GM18861 (cell line): ENCODE results near the gene TOB1.
"Not testable (repeated sequence)": the region's sequence is repeated elsewhere in the genome, so short reads cannot be mapped to it uniquely, and the experiment has no call there.

ENCODE experiments used
- ATAC-seq: cut with Tn5 transposase; IDR thresholded peaks from one replicate; pipeline ENCODE4 v1.9.1; 2021; ENCODE audit not compliant: unreplicated experiment

Gene TOB1

DNA sequence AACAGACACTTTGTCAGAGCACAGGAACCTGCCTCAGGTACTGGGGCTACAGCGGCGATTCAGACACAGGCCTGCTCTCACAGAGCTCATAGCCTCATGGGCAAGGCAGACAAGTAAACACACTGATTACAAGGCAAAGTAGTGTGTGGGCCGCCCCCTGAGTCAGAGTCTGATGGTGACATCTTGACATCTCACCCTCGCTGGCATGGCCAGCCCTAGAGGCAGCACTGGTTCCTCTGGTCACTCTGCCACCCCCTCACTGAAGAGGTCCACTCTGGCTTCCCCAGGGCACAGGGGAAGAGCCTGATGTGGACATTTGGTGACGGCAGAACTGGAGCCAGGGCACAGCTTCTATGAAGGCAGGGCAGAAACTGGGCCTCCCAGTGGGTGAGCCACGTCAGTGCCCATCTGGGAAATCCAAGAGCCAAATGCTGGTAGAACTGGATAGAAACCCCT lies 32.9 kb upstream of the TOB1 start:
- no peak for ATAC-seq

DNA sequence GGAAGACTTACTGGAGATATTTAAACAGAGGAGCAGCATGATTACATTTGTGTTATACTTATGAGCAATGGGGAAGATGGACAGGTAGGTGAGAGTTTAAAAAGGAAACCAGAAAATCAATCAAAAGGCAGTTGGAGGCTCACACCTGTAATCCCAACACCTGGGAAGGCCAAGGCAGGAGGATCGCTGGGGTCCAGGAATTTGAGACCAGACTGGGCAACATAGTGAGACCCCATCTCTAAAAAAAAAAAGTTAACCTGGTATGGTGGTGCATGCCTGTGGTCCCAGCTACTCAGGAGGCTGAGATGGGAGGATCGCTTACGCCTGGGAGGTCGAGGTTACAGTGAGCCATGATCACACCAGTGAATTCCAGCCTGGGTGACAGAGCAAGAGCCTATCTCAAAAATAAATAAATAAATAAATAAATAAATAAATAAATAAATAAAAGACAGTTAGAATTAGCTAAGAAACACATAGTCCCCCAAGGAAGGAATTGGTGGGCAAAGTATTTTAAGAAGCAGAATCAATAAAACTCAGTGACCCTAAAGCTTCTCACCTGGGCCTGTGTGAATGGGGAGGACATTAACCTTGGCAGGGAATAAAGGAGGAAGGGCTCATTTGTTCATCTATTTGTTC lies 32.3 kb upstream of the TOB1 start:
- ATAC-seq: no peak

DNA sequence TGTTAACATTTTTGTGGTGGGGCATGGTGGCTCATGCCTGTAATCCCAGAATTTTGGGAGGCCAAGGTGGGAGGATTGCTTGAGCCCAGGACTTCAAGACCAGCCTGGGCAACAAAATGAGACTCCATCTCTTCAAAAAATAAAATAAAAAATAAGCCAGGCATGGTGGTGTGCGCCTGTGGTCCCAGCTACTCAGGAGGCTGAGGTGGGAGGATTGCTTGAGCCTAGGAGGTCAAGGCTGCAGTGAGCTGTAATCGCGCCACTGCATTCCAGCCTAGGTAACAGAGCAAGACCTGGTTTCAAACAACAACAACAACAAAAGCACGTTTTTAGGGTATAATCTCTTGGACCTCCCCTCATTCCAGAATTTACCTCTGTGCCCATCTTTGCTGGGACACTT lies 28.4 kb upstream of the TOB1 start:
- not testable (repeated sequence) for ATAC-seq

DNA sequence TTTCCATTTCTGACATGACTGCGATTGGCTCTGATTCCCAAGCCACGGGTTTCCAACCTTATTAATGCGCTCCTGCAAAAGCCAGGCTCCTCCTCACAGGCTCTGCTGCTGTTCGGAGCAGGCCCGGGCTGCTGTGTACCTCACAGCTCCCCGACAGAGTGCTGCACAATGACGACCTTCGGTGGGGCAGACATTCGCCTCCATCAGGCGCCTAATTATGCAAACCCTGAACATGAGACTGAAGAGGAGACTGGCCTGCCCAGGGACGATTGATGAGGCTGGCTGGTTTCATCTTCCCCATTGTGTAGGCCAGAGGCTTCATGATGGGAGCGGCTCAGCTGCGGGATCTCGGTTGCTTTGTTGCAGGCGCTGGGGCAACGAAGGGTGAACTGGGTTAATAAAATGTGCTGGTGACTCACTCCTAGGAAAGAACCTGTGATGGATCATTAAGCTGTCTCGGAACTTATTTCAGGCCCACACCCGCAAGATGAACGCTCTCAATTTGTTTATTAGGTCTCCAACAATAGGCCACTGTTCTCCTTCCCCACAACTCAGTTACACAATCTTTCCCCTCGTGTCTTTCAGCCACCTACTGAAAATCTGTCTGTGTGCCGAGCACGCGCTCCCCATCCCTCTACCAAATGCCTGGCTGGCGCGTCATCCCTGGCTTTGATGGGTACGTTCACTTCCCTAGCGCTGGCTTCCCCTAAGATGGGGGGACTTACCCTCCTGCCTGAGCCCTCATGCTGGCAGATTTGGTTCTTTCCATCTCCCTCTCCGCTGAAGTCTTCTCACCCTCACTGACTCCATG lies 27.2 kb upstream of the TOB1 start:
- no peak for ATAC-seq

- no peak for ATAC-seq
Observed at GRCh38 chr17:50892101-50892776, 26.1 kb upstream of the TOB1 start.

- ATAC-seq: no peak
Observed at GRCh38 chr17:50891577-50891989, 25.4 kb upstream of the TOB1 start.

GRCh38 chr17:50890675-50891516 lies 24.7 kb upstream of the TOB1 start:
- ATAC-seq: no peak

- ATAC-seq: no peak
Observed at GRCh38 chr17:50889528-50890118, 23.5 kb upstream of the TOB1 start.

- no peak for ATAC-seq
Observed at GRCh38 chr17:50887705-50888245, 21.6 kb upstream of the TOB1 start.

- no peak for ATAC-seq
Observed at GRCh38 chr17:50884439-50885311, 18.5 kb upstream of the TOB1 start.

- no peak for ATAC-seq
Observed at GRCh38 chr17:50883850-50884438, 17.8 kb upstream of the TOB1 start.

DNA sequence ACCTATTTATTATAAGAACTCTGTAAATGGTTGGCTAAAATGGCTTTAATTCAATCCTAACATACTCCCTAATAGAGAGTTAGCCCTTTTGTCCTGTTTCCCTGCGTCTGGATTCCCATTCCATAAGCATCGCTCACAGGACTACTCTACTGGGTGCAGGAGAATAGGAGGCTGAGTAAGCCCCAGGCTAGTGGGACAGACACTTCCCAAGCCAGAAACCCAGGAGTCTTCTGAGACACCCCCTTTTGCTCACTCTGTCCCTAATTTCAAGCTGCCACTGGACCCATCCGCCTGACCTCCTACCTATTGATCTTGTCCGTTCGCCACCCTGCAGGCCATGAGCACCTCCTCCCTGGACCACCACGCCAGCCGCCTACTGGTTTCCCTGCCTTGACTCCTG lies 16.7 kb upstream of the TOB1 start:
- ATAC-seq: no peak

DNA sequence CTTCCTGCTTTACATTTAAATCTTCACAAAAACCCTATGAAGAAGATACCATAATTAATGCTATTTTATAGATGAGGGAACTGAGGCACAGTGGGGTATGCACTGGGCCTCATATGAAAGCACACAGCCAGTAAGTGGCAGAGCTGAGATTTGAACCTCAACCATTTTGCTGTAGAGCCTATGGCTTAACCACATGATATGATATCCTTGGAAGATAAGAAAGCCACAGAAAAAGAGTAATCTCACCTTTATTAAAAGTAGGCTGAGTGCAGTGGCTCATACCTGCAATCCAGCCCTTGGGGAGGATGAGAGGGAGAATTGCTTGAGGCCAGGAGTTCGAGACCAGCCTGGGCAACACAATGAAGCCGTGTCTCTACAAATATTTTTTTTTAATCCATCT lies 15.0 kb upstream of the TOB1 start:
- ATAC-seq: no peak

- no peak for ATAC-seq
Observed at GRCh38 chr17:50879086-50879485, 12.9 kb upstream of the TOB1 start.

DNA sequence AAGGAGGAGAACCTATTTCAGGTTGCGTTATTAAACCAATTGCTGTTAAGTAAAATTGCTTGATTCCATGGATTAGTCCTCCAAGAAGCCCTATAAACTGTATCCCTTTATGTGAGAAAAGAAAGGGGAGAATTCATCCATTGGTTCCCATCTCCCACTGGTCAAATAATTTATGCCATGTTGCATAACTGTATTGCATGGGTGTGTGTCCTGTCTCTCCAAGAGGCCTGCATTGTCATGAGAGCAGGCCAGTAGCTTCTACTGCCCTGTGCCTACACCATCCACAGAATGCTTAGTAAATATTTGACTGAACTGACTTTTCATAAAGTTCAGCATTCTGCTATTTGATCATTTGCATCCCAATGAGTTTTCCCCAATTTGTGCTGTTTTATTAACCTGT lies 11.7 kb upstream of the TOB1 start:
- no peak for ATAC-seq

- not testable (repeated sequence) for ATAC-seq
Observed at GRCh38 chr17:50877042-50877441, 10.9 kb upstream of the TOB1 start.

- ATAC-seq: no peak
Observed at GRCh38 chr17:50875074-50875473, 8.9 kb upstream of the TOB1 start.

- ATAC-seq: no peak
Observed at GRCh38 chr17:50872710-50873424, 6.7 kb upstream of the TOB1 start.
